Activated naive CD4-positive, alpha-beta T cell treated with anti-CD3 and anti-CD28 coated beads, Interleukin-2, amount 10 ng/mL, durations not matched to agents 7 days and 5 days (primary cell): ENCODE data around the gene VASN.

Source experiments
- CTCF ChIA-PET: fragments of 350-600 bp; sonication (Branson Sonifier 250); formaldehyde crosslinking; loops from one replicate; lab custom pipeline; 2021; ENCODE audit warnings: antibody characterized with exemption; lab: Charles Lee
- DNase-seq: peaks from one replicate; pipeline ENCODE4 v3.0.0-alpha.2; 2020
- H3K27ac Mint-ChIP-seq: one replicate; pipeline ENCODE4 v1.8.0; 2021; ENCODE audit warnings: mild to moderate bottlenecking, moderate library complexity, mixed read lengths
- H3K27me3 Mint-ChIP-seq: one replicate; pipeline ENCODE4 v1.8.0; 2021; ENCODE audit warnings: mild to moderate bottlenecking, mixed read lengths
- H3K36me3 Mint-ChIP-seq: one replicate; pipeline ENCODE4 v1.8.0; 2021; ENCODE audit warnings: mixed read lengths
- H3K4me1 Mint-ChIP-seq: one replicate; pipeline ENCODE4 v1.8.0; 2021; ENCODE audit warnings: mixed read lengths
- H3K4me3 Mint-ChIP-seq: one replicate; pipeline ENCODE4 v1.8.0; 2021; ENCODE audit warnings: mild to moderate bottlenecking, moderate library complexity, mixed read lengths
- H3K9me3 Mint-ChIP-seq: one replicate; pipeline ENCODE4 v1.8.0; 2021; ENCODE audit warnings: mixed read lengths

The VASN gene

DNA sequence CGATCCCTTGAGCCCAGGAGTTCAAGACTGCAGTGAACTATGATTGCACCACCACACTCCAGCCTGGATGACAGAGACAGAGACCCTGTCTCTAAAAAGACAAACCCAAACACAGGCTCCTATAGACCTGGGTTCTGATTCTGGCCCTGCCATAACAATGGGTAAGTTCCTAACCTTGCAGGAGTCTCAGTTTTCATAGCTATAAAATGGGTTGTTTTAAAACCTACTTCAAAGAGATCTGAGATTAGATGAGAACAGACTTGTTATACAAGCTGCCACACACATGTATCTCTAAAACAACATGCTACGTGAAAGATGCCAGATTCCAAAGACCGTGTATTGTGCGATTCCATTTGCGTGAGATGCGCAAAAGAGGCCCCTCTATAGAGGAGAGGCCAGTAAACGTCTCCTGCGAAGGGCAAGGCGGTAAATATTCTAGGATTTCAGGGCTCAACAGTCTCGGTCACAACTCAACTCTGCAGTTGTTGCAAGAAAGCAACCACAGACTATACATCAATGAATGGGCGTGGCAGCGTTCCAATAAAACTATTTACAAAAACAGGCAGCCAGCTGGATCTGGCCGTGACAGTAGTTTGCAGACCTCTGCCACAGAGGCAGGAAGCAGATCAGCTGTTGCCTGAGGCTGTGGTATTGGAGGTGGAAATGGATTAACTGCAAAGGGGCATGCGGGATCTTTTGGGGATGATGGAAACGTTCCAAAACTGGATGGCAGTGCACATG lies 38.9 kb downstream of the VASN start:
- Mint-ChIP-seq H3K4me1 (peaks cover 49% of the 10 kb centered on the region), H3K27me3 (no peaks in the 10 kb centered on the region), H3K9me3 (no peaks in the 10 kb centered on the region), H3K4me3 (no peak overlapping the region), H3K27ac (peak overlapping the region; percentile 40), H3K36me3 (peaks cover 43% of the 10 kb centered on the region)
- DNase-seq: no peak
- CTCF ChIA-PET: interaction anchor here (0.7 to 1.6 kb wide), 2 partner anchors 10 to 175 kb away, joined by 3 to 6 read pairs; no protein-coding TSS in a partner anchor

DNA sequence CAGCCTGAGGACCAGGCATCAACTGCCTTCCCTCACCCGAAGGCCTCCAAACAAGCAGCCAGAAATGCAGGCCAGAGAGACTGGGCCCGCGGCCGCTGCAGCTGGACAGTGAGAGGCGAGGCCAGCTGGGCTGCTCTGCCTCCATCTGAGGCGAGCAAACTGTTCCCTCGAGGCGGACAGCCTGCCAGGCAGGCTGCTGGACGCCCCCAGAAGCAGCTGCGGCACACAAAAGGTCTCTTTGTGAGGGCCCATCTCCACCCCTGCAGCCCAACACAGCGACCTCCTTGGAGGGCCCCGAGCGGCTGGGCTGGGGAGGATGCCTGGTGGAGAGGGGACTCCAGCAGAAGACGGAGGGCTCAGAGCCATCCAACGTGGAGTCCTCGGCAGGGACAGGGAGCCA lies 40.0 kb downstream of the VASN start:
- H3K36me3 Mint-ChIP-seq: peaks cover 37% of the 10 kb centered on the region
- no peak for DNase-seq
- no peak overlapping the region for H3K27ac Mint-ChIP-seq
- H3K4me1 Mint-ChIP-seq: peaks cover 50% of the 10 kb centered on the region
- no peaks in the 10 kb centered on the region for H3K27me3 Mint-ChIP-seq
- no peaks in the 10 kb centered on the region for H3K9me3 Mint-ChIP-seq
- CTCF ChIA-PET: interaction anchor here (6.5 kb wide), 1 partner anchor 8 kb away, joined by 38 read pairs; no protein-coding TSS in a partner anchor
- no peak overlapping the region for H3K4me3 Mint-ChIP-seq

GRCh38 chr16:4412159-4412558 lies 40.5 kb downstream of the VASN start:
- H3K36me3 Mint-ChIP-seq: peaks cover 35% of the 10 kb centered on the region
- peak overlapping the region; percentile 64 for H3K27ac Mint-ChIP-seq
- CTCF ChIA-PET: interaction anchor here (6.5 kb wide), 1 partner anchor 8 kb away, joined by 38 read pairs; no protein-coding TSS in a partner anchor
- DNase-seq: no peak
- peaks cover 54% of the 10 kb centered on the region for H3K4me1 Mint-ChIP-seq
- H3K4me3 Mint-ChIP-seq: no peak overlapping the region
- no peaks in the 10 kb centered on the region for H3K9me3 Mint-ChIP-seq
- H3K27me3 Mint-ChIP-seq: no peaks in the 10 kb centered on the region

- Mint-ChIP-seq H3K4me1 (peaks cover 58% of the 10 kb centered on the region), H3K27ac (peak overlapping the region; percentile 65), H3K4me3 (no peak overlapping the region), H3K9me3 (no peaks in the 10 kb centered on the region), H3K36me3 (peaks cover 35% of the 10 kb centered on the region), H3K27me3 (no peaks in the 10 kb centered on the region)
- no peak for DNase-seq
- CTCF ChIA-PET: interaction anchor here (6.5 kb wide), 1 partner anchor 9 kb away, joined by 38 read pairs; no protein-coding TSS in a partner anchor
Observed at GRCh38 chr16:4412854-4413253, 41.2 kb downstream of the VASN start.

GRCh38 chr16:4414187-4414917 lies 42.7 kb downstream of the VASN start:
- H3K4me3 Mint-ChIP-seq: peak overlapping the region; percentile 82
- no peaks in the 10 kb centered on the region for H3K9me3 Mint-ChIP-seq
- H3K27me3 Mint-ChIP-seq: peaks cover 12% of the 10 kb centered on the region
- H3K27ac Mint-ChIP-seq: peak overlapping the region; percentile 96
- H3K36me3 Mint-ChIP-seq: peaks cover 32% of the 10 kb centered on the region
- peaks cover 58% of the 10 kb centered on the region for H3K4me1 Mint-ChIP-seq
- DNase-seq: peak; percentile 94
- CTCF ChIA-PET: interaction anchor here (1.2 to 6.5 kb wide), 3 partner anchors 10 to 92 kb away, joined by 3 to 38 read pairs (median 4); partner anchors contain the start of gene HMOX2

- Mint-ChIP-seq H3K36me3 (peaks cover 25% of the 10 kb centered on the region), H3K4me3 (peak overlapping the region; percentile 82), H3K9me3 (no peaks in the 10 kb centered on the region), H3K27me3 (peaks cover 13% of the 10 kb centered on the region), H3K27ac (peak overlapping the region; percentile 96), H3K4me1 (peaks cover 50% of the 10 kb centered on the region)
- CTCF ChIA-PET: interaction anchor here (0.6 to 6.5 kb wide), 5 partner anchors 12 to 540 kb away, joined by 3 to 38 read pairs (median 3); partner anchors contain the start of gene HMOX2
- DNase-seq: peak; percentile 86
Observed at GRCh38 chr16:4415538-4416199, 44.0 kb downstream of the VASN start.

DNA sequence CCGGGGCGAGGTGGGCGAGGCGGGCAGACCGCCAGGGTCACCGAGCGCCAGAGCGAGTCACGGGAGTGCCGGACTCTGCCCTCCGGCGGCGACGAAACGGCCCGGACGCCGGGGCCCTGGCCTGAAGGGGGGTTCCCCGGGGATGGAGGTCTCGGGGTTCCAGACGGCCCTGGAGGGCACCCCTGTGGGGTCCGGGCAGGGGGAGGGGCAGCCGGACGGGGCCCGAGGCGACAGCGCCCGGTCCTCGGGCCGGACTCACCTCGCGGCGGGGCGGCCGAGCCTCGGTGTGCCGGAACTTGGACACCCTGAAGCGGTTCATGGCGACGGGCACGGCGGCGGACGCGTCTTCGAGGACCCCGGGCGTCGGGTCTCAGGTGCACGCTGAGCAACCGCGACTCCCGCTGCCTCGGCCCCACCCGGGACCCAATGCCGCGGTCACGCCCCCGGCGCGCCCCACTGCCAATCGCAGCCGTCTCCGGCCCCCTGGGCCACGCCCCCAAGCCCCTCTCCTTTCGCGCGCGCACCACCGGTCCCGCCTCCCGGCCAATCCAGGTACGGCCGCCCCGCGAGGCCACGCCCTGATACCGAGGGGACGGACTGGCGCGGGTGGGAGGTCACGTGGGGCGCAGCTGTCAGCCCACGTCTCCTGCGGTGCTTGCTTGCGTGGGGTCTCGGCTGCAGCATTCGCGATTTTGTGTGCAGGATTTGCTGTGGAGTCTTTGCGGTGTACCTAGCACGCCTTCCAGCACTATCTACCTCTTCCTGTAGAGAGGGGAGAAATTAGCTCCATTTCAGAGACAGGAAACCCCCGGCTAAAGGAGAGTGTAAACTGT lies 44.8 kb downstream of the VASN start, which contains the start of gene CORO7:
TSS of gene CORO7 (minus strand) at position 397 of the 833 bp plus-strand sequence. CDS start at position 319, 78 bp downstream.
- peak within 1 kb of the TSS; percentile 82 for H3K4me3 Mint-ChIP-seq
- peaks cover 20% of the 10 kb centered on the region for H3K36me3 Mint-ChIP-seq
- no peaks in the 10 kb centered on the region for H3K9me3 Mint-ChIP-seq
- H3K27me3 Mint-ChIP-seq: peaks cover 13% of the 10 kb centered on the region
- peak; percentile 99 for DNase-seq
- peak within 1 kb of the TSS; percentile 96 for H3K27ac Mint-ChIP-seq
- peaks cover 44% of the 10 kb centered on the region for H3K4me1 Mint-ChIP-seq
- CTCF ChIA-PET: interaction anchor here (0.6 to 6.5 kb wide), 4 partner anchors 13 to 540 kb away, joined by 3 to 38 read pairs (median 4); partner anchors contain the start of gene HMOX2

DNA sequence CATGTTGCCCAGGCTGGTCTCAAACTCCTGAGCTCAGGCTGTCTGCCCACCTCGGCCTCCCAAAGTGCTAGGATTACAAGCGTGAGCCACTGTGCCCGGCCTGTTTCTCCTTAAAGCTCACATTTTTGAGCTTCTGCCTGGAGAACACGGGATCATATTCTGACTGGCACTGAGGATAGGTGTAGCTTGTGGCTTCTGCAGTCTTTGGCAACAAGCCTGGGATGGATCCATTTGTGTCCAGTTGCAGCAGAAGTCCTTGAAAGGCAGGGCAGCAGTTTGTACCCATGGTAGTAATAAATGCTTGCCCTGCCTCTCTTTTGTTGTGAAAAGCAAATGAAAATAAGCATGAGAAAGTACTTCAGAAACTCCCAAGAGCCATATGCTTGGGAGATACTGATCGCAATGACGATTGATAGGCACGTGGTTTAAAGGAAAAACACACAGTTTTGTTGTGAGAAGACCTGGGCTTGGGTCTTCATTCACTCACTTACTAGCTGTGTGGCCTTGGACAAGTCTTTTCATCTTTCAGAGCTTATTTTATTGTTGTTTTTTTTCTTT lies 47.8 kb downstream of the VASN start:
- DNase-seq: no peak
- Mint-ChIP-seq H3K27ac (no peak overlapping the region), H3K4me3 (no peak overlapping the region), H3K9me3 (no peaks in the 10 kb centered on the region), H3K27me3 (peaks cover 13% of the 10 kb centered on the region), H3K4me1 (peaks cover 25% of the 10 kb centered on the region), H3K36me3 (peaks cover 6% of the 10 kb centered on the region)
- CTCF ChIA-PET: interaction anchor here (0.6 to 2.0 kb wide), 3 partner anchors 16 to 132 kb away, joined by 3 to 10 read pairs (median 3); no protein-coding TSS in a partner anchor

DNA sequence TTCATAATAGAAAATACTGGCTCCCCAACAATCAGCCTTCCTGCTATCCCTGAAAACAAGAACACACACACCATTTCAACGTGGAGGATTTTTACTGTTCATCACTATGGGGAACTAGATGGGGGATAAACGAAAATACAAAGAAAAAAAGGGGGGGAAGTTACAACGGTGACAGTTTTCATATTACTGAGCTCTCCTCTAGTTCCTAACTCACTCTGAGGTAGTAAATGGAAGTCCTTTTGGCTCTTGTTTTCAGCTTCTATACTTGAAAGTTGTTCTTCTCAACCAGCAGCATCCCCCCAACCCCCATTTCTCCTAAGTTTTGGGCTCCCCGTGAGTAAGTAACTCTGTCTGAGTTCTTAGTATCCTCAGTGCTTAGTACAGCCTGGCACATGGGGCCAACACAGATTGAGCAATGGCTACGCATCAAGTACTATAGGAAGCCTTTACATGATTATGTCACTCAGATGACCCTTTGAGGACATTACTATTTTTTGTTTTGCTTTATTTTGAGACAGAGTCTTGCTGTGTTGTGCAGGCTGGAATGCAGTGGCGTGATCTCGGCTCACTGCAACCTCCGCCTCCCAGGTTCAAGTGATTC lies 49.0 kb downstream of the VASN start:
- Mint-ChIP-seq H3K36me3 (no peaks in the 10 kb centered on the region), H3K27me3 (peaks cover 13% of the 10 kb centered on the region), H3K4me3 (no peak overlapping the region), H3K9me3 (no peaks in the 10 kb centered on the region), H3K27ac (no peak overlapping the region), H3K4me1 (peaks cover 20% of the 10 kb centered on the region)
- DNase-seq: no peak
- CTCF ChIA-PET: no interaction called here

DNA sequence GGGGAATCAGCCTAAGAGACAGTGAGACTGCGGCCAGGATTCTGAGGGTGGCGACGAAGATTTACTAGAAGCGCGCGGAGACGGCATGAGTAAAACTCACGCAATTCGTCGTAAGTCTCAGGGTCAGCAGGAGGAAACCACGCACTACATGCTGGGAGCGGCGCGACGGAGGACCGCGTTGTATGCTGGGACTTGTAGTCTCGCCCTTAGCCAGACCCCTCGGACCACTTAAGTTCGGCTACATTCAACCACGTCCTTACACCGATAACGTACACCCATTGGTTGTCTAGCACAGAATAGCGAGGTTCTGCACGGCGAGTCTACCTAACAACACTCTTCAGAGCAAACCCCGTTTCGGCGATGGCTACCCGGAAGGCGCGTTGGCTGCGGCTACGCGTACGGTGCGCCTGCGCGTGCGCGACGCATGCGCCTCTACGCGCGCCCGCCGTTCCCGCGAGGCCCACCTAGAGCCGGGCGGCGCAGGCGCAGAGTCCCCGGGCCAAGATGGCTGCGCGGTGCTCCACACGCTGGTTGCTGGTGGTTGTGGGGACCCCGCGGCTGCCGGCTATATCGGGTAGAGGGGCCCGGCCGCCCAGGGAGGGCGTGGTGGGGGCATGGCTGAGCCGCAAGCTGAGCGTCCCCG lies 53.9 kb downstream of the VASN start, which contains the start of gene DNAJA3:
TSS of gene DNAJA3 (plus strand) at position 491 of the 643 bp plus-strand sequence. CDS start at position 505, 14 bp downstream.
- peaks cover 19% of the 10 kb centered on the region for H3K36me3 Mint-ChIP-seq
- H3K4me3 Mint-ChIP-seq: peak within 1 kb of the TSS; percentile 88
- CTCF ChIA-PET: no interaction called here
- H3K9me3 Mint-ChIP-seq: no peaks in the 10 kb centered on the region
- H3K27me3 Mint-ChIP-seq: no peaks in the 10 kb centered on the region
- H3K27ac Mint-ChIP-seq: peak within 1 kb of the TSS; percentile 98
- H3K4me1 Mint-ChIP-seq: peaks cover 35% of the 10 kb centered on the region
- peak; percentile 94 for DNase-seq

- H3K4me3 Mint-ChIP-seq: peak overlapping the region; percentile 88
- peak overlapping the region; percentile 98 for H3K27ac Mint-ChIP-seq
- peaks cover 35% of the 10 kb centered on the region for H3K4me1 Mint-ChIP-seq
- no peak for DNase-seq
- no peaks in the 10 kb centered on the region for H3K9me3 Mint-ChIP-seq
- H3K36me3 Mint-ChIP-seq: peaks cover 21% of the 10 kb centered on the region
- CTCF ChIA-PET: no interaction called here
- H3K27me3 Mint-ChIP-seq: no peaks in the 10 kb centered on the region
Observed at GRCh38 chr16:4426021-4426684, 54.5 kb downstream of the VASN start.
